Measurements from ENCODE around the gene MKNK2.

MKNK2 gene

GRCh38 chr19:2080336-2080988, 29.4 kb upstream of the MKNK2 start:
- DNase-seq (ENCODE audit: low read depth), result no peak

- no peak for DNase-seq (ENCODE audit: low read depth)
Observed at GRCh38 chr19:2079865-2080301, 28.8 kb upstream of the MKNK2 start.

- no peak for DNase-seq (ENCODE audit: low read depth)
Observed at GRCh38 chr19:2079076-2079864, 28.2 kb upstream of the MKNK2 start.

- no peak for DNase-seq (ENCODE audit: low read depth)
Observed at GRCh38 chr19:2077833-2078619, 27.0 kb upstream of the MKNK2 start.

GRCh38 chr19:2077398-2077797, 26.4 kb upstream of the MKNK2 start:
- no peak for DNase-seq (ENCODE audit: low read depth)

GRCh38 chr19:2076526-2076944, 25.5 kb upstream of the MKNK2 start:
- DNase-seq (ENCODE audit: low read depth), result no peak

- DNase-seq (ENCODE audit: low read depth), result no peak
Observed at GRCh38 chr19:2072757-2073551, 21.9 kb upstream of the MKNK2 start.

- DNase-seq (ENCODE audit: low read depth), result no peak
Observed at GRCh38 chr19:2070986-2071673, 20.1 kb upstream of the MKNK2 start.

GRCh38 chr19:2070436-2070827, 19.4 kb upstream of the MKNK2 start:
- no peak for DNase-seq (ENCODE audit: low read depth)

- DNase-seq (ENCODE audit: low read depth), result no peak
Observed at GRCh38 chr19:2064788-2065524, 13.9 kb upstream of the MKNK2 start.

- no peak for DNase-seq (ENCODE audit: low read depth)
Observed at GRCh38 chr19:2064395-2064787, 13.3 kb upstream of the MKNK2 start.

GRCh38 chr19:2063824-2064223, 12.8 kb upstream of the MKNK2 start:
- DNase-seq (ENCODE audit: low read depth), result no peak

GRCh38 chr19:2062770-2063169, 11.7 kb upstream of the MKNK2 start:
- no peak for DNase-seq (ENCODE audit: low read depth)

GRCh38 chr19:2062389-2062729, 11.3 kb upstream of the MKNK2 start:
- no peak for DNase-seq (ENCODE audit: low read depth)

- peak; percentile 100 for DNase-seq (ENCODE audit: low read depth)
Observed at GRCh38 chr19:2061495-2062388, 10.7 kb upstream of the MKNK2 start.

GRCh38 chr19:2060884-2061494, 9.9 kb upstream of the MKNK2 start:
- peak; percentile 33 for DNase-seq (ENCODE audit: low read depth)

- no peak for DNase-seq (ENCODE audit: low read depth)
Observed at GRCh38 chr19:2059422-2060201, 8.6 kb upstream of the MKNK2 start.
